H9 (cell line): ENCODE measurements around the gene PCYT1A. TPM values are rescaled to one million over a fixed set of nuclear protein-coding genes. Genes with fewer than 3 reads are reported as not detected.

Experiments used
- DNase-seq: peaks from one replicate; pipeline ENCODE4 v3.0.0-alpha.2; 2017
- H2AFZ ChIP-seq: one replicate; pipeline ENCODE4 v1.6.1; 2013; ENCODE audit warnings: mild to moderate bottlenecking, low read length, control low read depth, moderate library complexity
- H2AK5ac ChIP-seq: 2 replicates; pipeline ENCODE4 v1.6.1; 2013; ENCODE audit warnings: low read length, control low read depth, mixed read lengths; ENCODE audit not compliant: insufficient read length
- H2BK120ac ChIP-seq: one replicate; pipeline ENCODE4 v1.6.1; 2013; ENCODE audit warnings: low read depth, mild to moderate bottlenecking, low read length, control low read depth, inconsistent platforms; ENCODE audit not compliant: poor library complexity, severe bottlenecking
- H2BK12ac ChIP-seq: 2 replicates; pipeline ENCODE4 v1.6.1; 2013; ENCODE audit warnings: low read length, control low read depth, mixed read lengths, low read depth; ENCODE audit not compliant: insufficient read length
- H2BK15ac ChIP-seq: 2 replicates; pipeline ENCODE4 v1.6.1; 2013; ENCODE audit warnings: low read depth, low read length, control low read depth
- H2BK20ac ChIP-seq: one replicate; pipeline ENCODE4 v1.6.1; 2013; ENCODE audit warnings: low read depth, mild to moderate bottlenecking, low read length, control low read depth, inconsistent platforms; ENCODE audit not compliant: poor library complexity, severe bottlenecking
- H2BK5ac ChIP-seq: 2 replicates; pipeline ENCODE4 v1.6.1; 2013; ENCODE audit warnings: low read length, control low read depth, mixed read lengths; ENCODE audit not compliant: insufficient read length
- H3K14ac ChIP-seq: 2 replicates; pipeline ENCODE4 v1.6.1; 2013; ENCODE audit warnings: low read length, control low read depth; ENCODE audit not compliant: insufficient read depth
- H3K18ac ChIP-seq: 2 replicates; pipeline ENCODE4 v1.6.1; 2013; ENCODE audit warnings: low read depth, mild to moderate bottlenecking, mixed read lengths, low read length, control low read depth; ENCODE audit not compliant: insufficient read length
- H3K23ac ChIP-seq: 2 replicates; pipeline ENCODE4 v1.6.1; 2013; ENCODE audit warnings: low read length, control low read depth, mixed read lengths, low read depth; ENCODE audit not compliant: insufficient read length
- H3K23me2 ChIP-seq: 2 replicates; pipeline ENCODE4 v1.6.1; 2013; ENCODE audit warnings: low read depth, mild to moderate bottlenecking, mixed read lengths, low read length, control low read depth; ENCODE audit not compliant: insufficient read length, poor library complexity, severe bottlenecking
- H3K27ac ChIP-seq: 2 replicates; pipeline ENCODE4 v1.5.1; 2013; ENCODE audit warnings: low read length, control low read depth, mixed read lengths, low read depth; ENCODE audit not compliant: insufficient read length
- H3K27me3 ChIP-seq: 2 replicates; pipeline ENCODE4 v1.6.1; 2013; ENCODE audit warnings: low read length, control low read depth, inconsistent platforms; ENCODE audit not compliant: insufficient read depth
- H3K4ac ChIP-seq: 2 replicates; pipeline ENCODE4 v1.6.1; 2013; ENCODE audit warnings: low read depth, mild to moderate bottlenecking, control low read depth, inconsistent platforms, low read length, moderate library complexity
- H3K4me1 ChIP-seq: 2 replicates; pipeline ENCODE4 v1.6.1; 2013; ENCODE audit warnings: low read length, control low read depth, inconsistent platforms; ENCODE audit not compliant: insufficient read depth
- H3K4me2 ChIP-seq: 2 replicates; pipeline ENCODE4 v1.6.1; 2013; ENCODE audit warnings: low read length, control low read depth, mixed read lengths; ENCODE audit not compliant: insufficient read length, insufficient read depth
- H3K56ac ChIP-seq: 2 replicates; pipeline ENCODE4 v1.6.1; 2013; ENCODE audit warnings: low read depth, mild to moderate bottlenecking, mixed read lengths, low read length, control low read depth; ENCODE audit not compliant: insufficient read length
- H3K79me1 ChIP-seq: 2 replicates; pipeline ENCODE4 v1.6.1; 2013; ENCODE audit warnings: low read depth, mild to moderate bottlenecking, moderate library complexity, low read length, control low read depth, inconsistent platforms; ENCODE audit not compliant: insufficient read depth, poor library complexity, severe bottlenecking
- H3K79me2 ChIP-seq: 2 replicates; pipeline ENCODE4 v1.6.1; 2013; ENCODE audit warnings: low read length, control low read depth, inconsistent platforms; ENCODE audit not compliant: insufficient read depth
- H3K9ac ChIP-seq: 2 replicates; pipeline ENCODE4 v1.6.1; 2013; ENCODE audit warnings: low read length, control low read depth, mixed read lengths; ENCODE audit not compliant: insufficient read length; ENCODE audit errors: extremely low read depth
- H3K9me3 ChIP-seq: one replicate; pipeline ENCODE4 v1.6.1; 2013; ENCODE audit warnings: low read depth, low read length, inconsistent platforms; ENCODE audit not compliant: control insufficient read depth
- H3T11ph ChIP-seq: one replicate; pipeline ENCODE4 v1.6.1; 2013; ENCODE audit warnings: mild to moderate bottlenecking, low read length, control low read depth, inconsistent platforms
- H4K20me1 ChIP-seq: one replicate; pipeline ENCODE4 v1.6.1; 2013; ENCODE audit not compliant: control insufficient read depth, insufficient read length, insufficient read depth
- H4K5ac ChIP-seq: 2 replicates; pipeline ENCODE4 v1.6.1; 2013; ENCODE audit warnings: low read depth, mild to moderate bottlenecking, mixed read lengths, low read length, control low read depth; ENCODE audit not compliant: insufficient read length
- H4K8ac ChIP-seq: replicated peaks from 2 replicates; pipeline ENCODE4 v1.6.1; 2013; ENCODE audit warnings: low read length, control low read depth, mixed read lengths, low read depth; ENCODE audit not compliant: insufficient read length
- H4K91ac ChIP-seq: 2 replicates; pipeline ENCODE4 v1.6.1; 2013; ENCODE audit warnings: low read depth, mild to moderate bottlenecking, moderate library complexity, mixed read lengths, low read length, control low read depth; ENCODE audit not compliant: insufficient read length
- H3K27ac Mint-ChIP-seq, 3 experiments: 2 replicates in 2 of 3; 3 replicates in 1 of 3; pipeline ENCODE4 v1.8.0; 2020 to 2021; ENCODE audit warnings: mixed read lengths in 3 of 3, mild to moderate bottlenecking in 1 of 3, moderate library complexity in 1 of 3
- H3K27me3 Mint-ChIP-seq: 2 replicates; pipeline ENCODE4 v1.8.0; 2021; ENCODE audit warnings: low read depth, mild to moderate bottlenecking, moderate library complexity, mixed read lengths
- H3K36me3 Mint-ChIP-seq, 3 experiments: 2 replicates in 2 of 3; 3 replicates in 1 of 3; pipeline ENCODE4 v1.8.0; 2020 to 2021; ENCODE audit warnings: low read depth in 3 of 3, mixed read lengths in 3 of 3; ENCODE audit not compliant: insufficient read depth in 1 of 3
- H3K4me1 Mint-ChIP-seq, 2 experiments: 2 replicates each; pipeline ENCODE4 v1.8.0; 2020; ENCODE audit warnings: mixed read lengths in 2 of 2
- H3K4me3 Mint-ChIP-seq, 2 experiments: 2 replicates in 1 of 2; 3 replicates in 1 of 2; pipeline ENCODE4 v1.8.0; 2020 to 2021; ENCODE audit warnings: mild to moderate bottlenecking in 2 of 2, mixed read lengths in 2 of 2, moderate library complexity in 1 of 2
- H3K9me3 Mint-ChIP-seq, 2 experiments: 2 replicates in 1 of 2; 3 replicates in 1 of 2; pipeline ENCODE4 v1.8.0; 2020; ENCODE audit warnings: mild to moderate bottlenecking in 2 of 2, mixed read lengths in 2 of 2, moderate library complexity in 1 of 2
- CTCF ChIP-seq: fragments of 200-600 bp; sonication (generic); conservative IDR thresholded peaks from 3 replicates; pipeline ENCODE4 v1.8.0; 2021; ENCODE audit warnings: antibody characterized with exemption, mild to moderate bottlenecking
- WGBS: extraction: QIAGEN DNeasy Blood & Tissue Kit; methylation state at CpG from one replicate; pipeline ENCODE4 v1.1.7; 2013; ENCODE audit warnings: missing lambda C conversion rate, low lambda C conversion rate, mixed read lengths; ENCODE audit not compliant: insufficient read length; ENCODE audit errors: extremely low coverage; 5-methylcytosine and 5-hydroxymethylcytosine counted together
- total RNA-seq: library from RNA; stranded (reverse); gene quantifications from 2 replicates; pipeline ENCODE4 v1.2.1, GENCODE V29; 2021

The PCYT1A gene
- total RNA-seq, 1 experiment from 2014 or later, result 31.6 TPM

- H2BK20ac ChIP-seq, result no peak overlapping the region
- no CpG with 5 or more reads among the region's 13 CpGs for WGBS
- H3T11ph ChIP-seq, result no peak overlapping the region
- no peak overlapping the region for H2BK15ac ChIP-seq
- Mint-ChIP-seq H3K9me3 (no peaks in the 10 kb centered on the region), H3K27me3 (peaks cover 1% of the 10 kb centered on the region), H3K27ac (no peak overlapping the region), H3K4me3 (no peak overlapping the region), H3K36me3 (peaks cover 0 to 2% (median 0%) of the 10 kb centered on the region in 3 experiments; a peak in 3 of 7 replicates), H3K4me1 (peaks cover 33 to 36% of the 10 kb centered on the region in 2 experiments)
- no peak overlapping the region for H2AFZ ChIP-seq
- DNase-seq, result no peak
- no peak overlapping the region for H3K23ac ChIP-seq
- no peaks in the 10 kb centered on the region for H3K23me2 ChIP-seq
- H3K4ac ChIP-seq, result no peak overlapping the region
- H3K4me1 ChIP-seq, result 0 out of 2 replicates have a peak, but pooled peaks cover 2% of the 10 kb centered on the region
- H3K18ac ChIP-seq, result no peak overlapping the region
- no peak overlapping the region; the same call in 1 of the 2 replicates for H3K14ac ChIP-seq
- no peak overlapping the region for H4K5ac ChIP-seq
- H3K56ac ChIP-seq, result no peak overlapping the region
- no peaks in the 10 kb centered on the region for H3K9me3 ChIP-seq
- H3K79me1 ChIP-seq, result no peaks in the 10 kb centered on the region
- no peak overlapping the region for H2BK5ac ChIP-seq
- no peak overlapping the region for H4K8ac ChIP-seq
- no peak overlapping the region for H2BK12ac ChIP-seq
- H3K9ac ChIP-seq, result no peak overlapping the region
- H3K27me3 ChIP-seq, result no peaks in the 10 kb centered on the region
- H4K91ac ChIP-seq, result no peak overlapping the region
- H3K27ac ChIP-seq, result no peak overlapping the region
- no peak overlapping the region for H2BK120ac ChIP-seq
- TF ChIP-seq CTCF, result no peak
- no peak overlapping the region for H2AK5ac ChIP-seq
- H3K79me2 ChIP-seq, result no peaks in the 10 kb centered on the region
- H3K4me2 ChIP-seq, result no peak overlapping the region
- H4K20me1 ChIP-seq, result no peaks in the 10 kb centered on the region
Measured at GRCh38 chr3:196218155-196218712, 69.3 kb downstream of the PCYT1A start.
